GM23338 (cell line): ENCODE results near the gene RASL12. TPM values are rescaled to one million over a fixed set of nuclear protein-coding genes. Genes with fewer than 3 reads are reported as not detected.

Experiments
- ATAC-seq: fragments of 200-7000 bp; cut with Tn5 transposase; 3 replicates; pipeline ENCODE4 v1.9.1; 2020
- DNase-seq: peaks from one replicate; pipeline ENCODE4 v3.0.0-alpha.2; 2015; ENCODE audit warnings: low spot score
- H2AFZ ChIP-seq: fragments of 200-600 bp; sonication (generic); 2 replicates; pipeline ENCODE4 v1.8.0; 2016; ENCODE audit warnings: antibody characterized with exemption, mild to moderate bottlenecking, moderate library complexity
- H3F3A ChIP-seq: fragments of 200-600 bp; sonication (generic); replicated peaks from 2 replicates; pipeline ENCODE4 v1.8.0; 2017; ENCODE audit warnings: antibody characterized with exemption, mixed run types, low read depth
- H3K27ac ChIP-seq: fragments of 200-600 bp; sonication (generic); 2 replicates; pipeline ENCODE4 v1.6.1; 2016; ENCODE audit warnings: low read depth
- H3K27me3 ChIP-seq: fragments of 200-600 bp; sonication (generic); 2 replicates; pipeline ENCODE4 v1.8.0; 2016; ENCODE audit warnings: mild to moderate bottlenecking, mixed run types, moderate library complexity; ENCODE audit not compliant: insufficient read depth
- H3K36me3 ChIP-seq: fragments of 200-600 bp; sonication (generic); 2 replicates; pipeline ENCODE4 v1.8.0; 2016; ENCODE audit warnings: mild to moderate bottlenecking; ENCODE audit not compliant: insufficient read depth
- H3K4me1 ChIP-seq: fragments of 200-600 bp; sonication (generic); 2 replicates; pipeline ENCODE4 v1.8.0; 2016; ENCODE audit warnings: mild to moderate bottlenecking, moderate library complexity; ENCODE audit not compliant: insufficient read depth
- H3K4me2 ChIP-seq: fragments of 200-600 bp; sonication (generic); 2 replicates; pipeline ENCODE4 v1.7.1; 2017; ENCODE audit warnings: mixed run types
- H3K4me3 ChIP-seq: fragments of 200-600 bp; sonication (generic); 2 replicates; pipeline ENCODE4 v1.6.1; 2016; ENCODE audit warnings: mixed run types
- H3K79me2 ChIP-seq: fragments of 200-600 bp; sonication (generic); replicated peaks from 2 replicates; pipeline ENCODE4 v1.8.0; 2017; ENCODE audit warnings: mild to moderate bottlenecking; ENCODE audit not compliant: insufficient read depth
- H3K9me2 ChIP-seq: fragments of 200-600 bp; sonication (generic); 2 replicates; pipeline ENCODE4 v1.8.0; 2017; ENCODE audit not compliant: insufficient read depth
- H4K20me1 ChIP-seq: fragments of 200-600 bp; sonication (generic); replicated peaks from 2 replicates; pipeline ENCODE4 v1.8.0; 2017; ENCODE audit warnings: mild to moderate bottlenecking; ENCODE audit not compliant: insufficient read depth
- H3K27ac Mint-ChIP-seq: 2 replicates; pipeline ENCODE4 v1.8.0; 2020; ENCODE audit warnings: inconsistent platforms, mild to moderate bottlenecking, moderate library complexity, mixed read lengths
- H3K27me3 Mint-ChIP-seq: 3 replicates; pipeline ENCODE4 v1.8.0; 2022; ENCODE audit warnings: low read depth, mild to moderate bottlenecking, moderate library complexity, mixed read lengths, inconsistent platforms; ENCODE audit not compliant: insufficient read depth, poor library complexity
- H3K36me3 Mint-ChIP-seq: 3 replicates; pipeline ENCODE4 v1.8.0; 2021; ENCODE audit warnings: low read depth, mild to moderate bottlenecking, inconsistent platforms, moderate library complexity, mixed read lengths
- H3K4me1 Mint-ChIP-seq: 3 replicates; pipeline ENCODE4 v1.8.0; 2020; ENCODE audit warnings: mild to moderate bottlenecking, inconsistent platforms, mixed read lengths
- H3K4me3 Mint-ChIP-seq: 3 replicates; pipeline ENCODE4 v1.8.0; 2021; ENCODE audit warnings: moderate library complexity, mild to moderate bottlenecking, inconsistent platforms, mixed read lengths
- H3K9me3 Mint-ChIP-seq: 3 replicates; pipeline ENCODE4 v1.8.0; 2020; ENCODE audit warnings: moderate library complexity, mild to moderate bottlenecking, inconsistent platforms, mixed read lengths
- CREB1 ChIP-seq: fragments of 250-450 bp; sonication (Bioruptor Pico); IDR thresholded peaks from 2 replicates; pipeline ENCODE4 v1.5.0; 2020; ENCODE audit warnings: low read depth, mild to moderate bottlenecking, moderate library complexity
- CTCF ChIP-seq, 2 experiments: fragments of 200-600 bp in 1 of 2; sonication (generic) in 1 of 2; conservative IDR thresholded peaks; 2 replicates each; pipeline versions ENCODE4 v1.5.1 to v1.6.1; 2016 to 2017; ENCODE audit warnings: antibody characterized with exemption in 2 of 2, low read depth in 2 of 2, mild to moderate bottlenecking in 2 of 2, moderate library complexity in 1 of 2
- ETS1 ChIP-seq: IDR thresholded peaks from 2 replicates; pipeline ENCODE4 v1.6.1; 2016; ENCODE audit warnings: antibody characterized with exemption
- EZH2 ChIP-seq: fragments of 200-600 bp; sonication (generic); IDR thresholded peaks from one replicate; pipeline ENCODE4 v1.8.0; 2017; ENCODE audit warnings: antibody characterized with exemption, mild to moderate bottlenecking, low read depth; ENCODE audit not compliant: unreplicated experiment
- EZH2phosphoT487 ChIP-seq: fragments of 200-600 bp; sonication (generic); IDR thresholded peaks from one replicate; pipeline ENCODE4 v1.8.1; 2018; ENCODE audit warnings: antibody characterized with exemption; ENCODE audit not compliant: unreplicated experiment
- JUNB ChIP-seq: IDR thresholded peaks from one replicate; pipeline ENCODE4 v1.6.1; 2016; ENCODE audit warnings: antibody characterized with exemption; ENCODE audit not compliant: unreplicated experiment
- NANOG ChIP-seq: IDR thresholded peaks from 2 replicates; pipeline ENCODE4 v1.6.1; 2016; ENCODE audit warnings: antibody characterized with exemption, borderline replicate concordance
- POLR2AphosphoS5 ChIP-seq: IDR thresholded peaks from 2 replicates; pipeline ENCODE4 v1.6.1; 2016; ENCODE audit warnings: antibody characterized with exemption, low read depth
- STAT1 ChIP-seq: IDR thresholded peaks from one replicate; pipeline ENCODE4 v1.6.1; 2016; ENCODE audit warnings: antibody characterized with exemption; ENCODE audit not compliant: unreplicated experiment
- ZNF114 ChIP-seq: fragments of 250-450 bp; sonication (Bioruptor Pico); IDR thresholded peaks from 2 replicates; pipeline ENCODE4 v1.5.0; 2020; ENCODE audit warnings: mild to moderate bottlenecking, moderate library complexity
- ZNF331 ChIP-seq: fragments of 250-450 bp; sonication (Bioruptor Pico); IDR thresholded peaks from 2 replicates; pipeline ENCODE4 v1.5.0; 2020; ENCODE audit warnings: low read depth, mild to moderate bottlenecking, moderate library complexity
- polyA plus RNA-seq: library from polyadenylated mRNA; unstranded; fragments of >200 nt; fragmentation: Nextera tagmentation; extraction: Ambion mirVana; gene quantifications from 2 replicates; pipeline ENCODE4 v1.2.1, GENCODE V29; 2016
- total RNA-seq: library from RNA; depleted of rRNA; stranded (reverse); fragments of >200 nt; shearing (Covaris generic); gene quantifications from 2 replicates; pipeline ENCODE4 v1.2.3, GENCODE V29; 2014
- TF ChIP-seq, protein P1 (sequence below): fragments of 250-450 bp; sonication (Bioruptor Pico); IDR thresholded peaks from 2 replicates; pipeline ENCODE4 v1.5.0; 2020; ENCODE audit warnings: mild to moderate bottlenecking, moderate library complexity
- TF ChIP-seq, protein P2 (sequence below): IDR thresholded peaks from one replicate; pipeline ENCODE4 v1.6.1; 2018; ENCODE audit warnings: antibody characterized with exemption; ENCODE audit not compliant: unreplicated experiment

Gene RASL12
- total and polyA plus RNA-seq, 2 experiments from 2014 or later, result 4.5 to 27.7 TPM

DNA sequence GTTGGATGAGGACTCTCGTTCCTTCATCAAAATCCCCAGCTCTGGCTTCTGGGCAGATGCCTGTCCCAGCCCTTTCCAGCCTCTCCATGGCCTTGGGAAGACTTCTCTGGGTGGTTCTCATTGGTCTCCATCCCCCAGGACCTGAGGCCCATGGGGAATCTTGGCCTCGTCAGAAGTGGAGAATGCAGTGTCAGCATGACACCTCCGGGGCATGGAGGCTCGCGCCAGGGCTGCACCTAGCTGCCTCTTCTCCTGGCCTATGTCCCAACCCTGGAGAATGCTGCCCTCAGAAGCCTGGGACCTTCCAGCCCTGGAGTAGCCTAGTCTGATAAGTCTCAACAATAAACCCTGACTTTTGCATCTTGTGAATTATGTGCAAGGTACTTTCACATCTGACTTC is 11.8 kb upstream of the RASL12 start:
- H3K79me2 ChIP-seq, result no peaks in the 10 kb centered on the region
- Mint-ChIP-seq H3K9me3 (peaks cover 3% of the 10 kb centered on the region), H3K27ac (no peak overlapping the region), H3K36me3 (no peaks in the 10 kb centered on the region; the same call in 2 of the 3 replicates), H3K4me3 (no peak overlapping the region), H3K27me3 (peaks cover 20% of the 10 kb centered on the region), H3K4me1 (peaks cover 47% of the 10 kb centered on the region)
- no peak overlapping the region for H3K27ac ChIP-seq
- H2AFZ ChIP-seq, result no peak overlapping the region
- no peak overlapping the region for H3K4me2 ChIP-seq
- DNase-seq (no peak), ATAC-seq (no peak)
- H3K4me1 ChIP-seq, result peaks cover 35% of the 10 kb centered on the region
- no peak overlapping the region for H3K4me3 ChIP-seq
- no peaks in the 10 kb centered on the region for H3K9me2 ChIP-seq
- H3F3A ChIP-seq, result peaks cover 28% of the 10 kb centered on the region
- TF ChIP-seq EZH2, result no peak
- no peak for TF ChIP-seq NANOG
- TF ChIP-seq, protein P1, sequence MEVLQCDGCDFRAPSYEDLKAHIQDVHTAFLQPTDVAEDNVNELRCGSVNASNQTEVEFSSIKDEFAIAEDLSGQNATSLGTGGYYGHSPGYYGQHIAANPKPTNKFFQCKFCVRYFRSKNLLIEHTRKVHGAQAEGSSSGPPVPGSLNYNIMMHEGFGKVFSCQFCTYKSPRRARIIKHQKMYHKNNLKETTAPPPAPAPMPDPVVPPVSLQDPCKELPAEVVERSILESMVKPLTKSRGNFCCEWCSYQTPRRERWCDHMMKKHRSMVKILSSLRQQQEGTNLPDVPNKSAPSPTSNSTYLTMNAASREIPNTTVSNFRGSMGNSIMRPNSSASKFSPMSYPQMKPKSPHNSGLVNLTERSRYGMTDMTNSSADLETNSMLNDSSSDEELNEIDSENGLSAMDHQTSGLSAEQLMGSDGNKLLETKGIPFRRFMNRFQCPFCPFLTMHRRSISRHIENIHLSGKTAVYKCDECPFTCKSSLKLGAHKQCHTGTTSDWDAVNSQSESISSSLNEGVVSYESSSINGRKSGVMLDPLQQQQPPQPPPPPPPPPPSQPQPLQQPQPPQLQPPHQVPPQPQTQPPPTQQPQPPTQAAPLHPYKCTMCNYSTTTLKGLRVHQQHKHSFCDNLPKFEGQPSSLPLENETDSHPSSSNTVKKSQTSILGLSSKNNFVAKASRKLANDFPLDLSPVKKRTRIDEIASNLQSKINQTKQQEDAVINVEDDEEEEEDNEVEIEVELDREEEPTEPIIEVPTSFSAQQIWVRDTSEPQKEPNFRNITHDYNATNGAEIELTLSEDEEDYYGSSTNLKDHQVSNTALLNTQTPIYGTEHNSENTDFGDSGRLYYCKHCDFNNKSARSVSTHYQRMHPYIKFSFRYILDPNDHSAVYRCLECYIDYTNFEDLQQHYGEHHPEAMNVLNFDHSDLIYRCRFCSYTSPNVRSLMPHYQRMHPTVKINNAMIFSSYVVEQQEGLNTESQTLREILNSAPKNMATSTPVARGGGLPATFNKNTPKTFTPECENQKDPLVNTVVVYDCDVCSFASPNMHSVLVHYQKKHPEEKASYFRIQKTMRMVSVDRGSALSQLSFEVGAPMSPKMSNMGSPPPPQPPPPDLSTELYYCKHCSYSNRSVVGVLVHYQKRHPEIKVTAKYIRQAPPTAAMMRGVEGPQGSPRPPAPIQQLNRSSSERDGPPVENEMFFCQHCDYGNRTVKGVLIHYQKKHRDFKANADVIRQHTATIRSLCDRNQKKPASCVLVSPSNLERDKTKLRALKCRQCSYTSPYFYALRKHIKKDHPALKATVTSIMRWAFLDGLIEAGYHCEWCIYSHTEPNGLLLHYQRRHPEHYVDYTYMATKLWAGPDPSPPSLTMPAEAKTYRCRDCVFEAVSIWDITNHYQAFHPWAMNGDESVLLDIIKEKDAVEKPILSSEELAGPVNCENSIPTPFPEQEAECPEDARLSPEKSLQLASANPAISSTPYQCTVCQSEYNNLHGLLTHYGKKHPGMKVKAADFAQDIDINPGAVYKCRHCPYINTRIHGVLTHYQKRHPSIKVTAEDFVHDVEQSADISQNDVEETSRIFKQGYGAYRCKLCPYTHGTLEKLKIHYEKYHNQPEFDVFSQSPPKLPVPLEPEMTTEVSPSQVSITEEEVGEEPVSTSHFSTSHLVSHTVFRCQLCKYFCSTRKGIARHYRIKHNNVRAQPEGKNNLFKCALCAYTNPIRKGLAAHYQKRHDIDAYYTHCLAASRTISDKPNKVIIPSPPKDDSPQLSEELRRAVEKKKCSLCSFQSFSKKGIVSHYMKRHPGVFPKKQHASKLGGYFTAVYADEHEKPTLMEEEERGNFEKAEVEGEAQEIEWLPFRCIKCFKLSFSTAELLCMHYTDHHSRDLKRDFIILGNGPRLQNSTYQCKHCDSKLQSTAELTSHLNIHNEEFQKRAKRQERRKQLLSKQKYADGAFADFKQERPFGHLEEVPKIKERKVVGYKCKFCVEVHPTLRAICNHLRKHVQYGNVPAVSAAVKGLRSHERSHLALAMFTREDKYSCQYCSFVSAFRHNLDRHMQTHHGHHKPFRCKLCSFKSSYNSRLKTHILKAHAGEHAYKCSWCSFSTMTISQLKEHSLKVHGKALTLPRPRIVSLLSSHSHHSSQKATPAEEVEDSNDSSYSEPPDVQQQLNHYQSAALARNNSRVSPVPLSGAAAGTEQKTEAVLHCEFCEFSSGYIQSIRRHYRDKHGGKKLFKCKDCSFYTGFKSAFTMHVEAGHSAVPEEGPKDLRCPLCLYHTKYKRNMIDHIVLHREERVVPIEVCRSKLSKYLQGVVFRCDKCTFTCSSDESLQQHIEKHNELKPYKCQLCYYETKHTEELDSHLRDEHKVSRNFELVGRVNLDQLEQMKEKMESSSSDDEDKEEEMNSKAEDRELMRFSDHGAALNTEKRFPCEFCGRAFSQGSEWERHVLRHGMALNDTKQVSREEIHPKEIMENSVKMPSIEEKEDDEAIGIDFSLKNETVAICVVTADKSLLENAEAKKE (CRISPR knock-in tag), result no peak
- TF ChIP-seq CREB1 (CRISPR knock-in tag), result no peak
- TF ChIP-seq, protein P2, sequence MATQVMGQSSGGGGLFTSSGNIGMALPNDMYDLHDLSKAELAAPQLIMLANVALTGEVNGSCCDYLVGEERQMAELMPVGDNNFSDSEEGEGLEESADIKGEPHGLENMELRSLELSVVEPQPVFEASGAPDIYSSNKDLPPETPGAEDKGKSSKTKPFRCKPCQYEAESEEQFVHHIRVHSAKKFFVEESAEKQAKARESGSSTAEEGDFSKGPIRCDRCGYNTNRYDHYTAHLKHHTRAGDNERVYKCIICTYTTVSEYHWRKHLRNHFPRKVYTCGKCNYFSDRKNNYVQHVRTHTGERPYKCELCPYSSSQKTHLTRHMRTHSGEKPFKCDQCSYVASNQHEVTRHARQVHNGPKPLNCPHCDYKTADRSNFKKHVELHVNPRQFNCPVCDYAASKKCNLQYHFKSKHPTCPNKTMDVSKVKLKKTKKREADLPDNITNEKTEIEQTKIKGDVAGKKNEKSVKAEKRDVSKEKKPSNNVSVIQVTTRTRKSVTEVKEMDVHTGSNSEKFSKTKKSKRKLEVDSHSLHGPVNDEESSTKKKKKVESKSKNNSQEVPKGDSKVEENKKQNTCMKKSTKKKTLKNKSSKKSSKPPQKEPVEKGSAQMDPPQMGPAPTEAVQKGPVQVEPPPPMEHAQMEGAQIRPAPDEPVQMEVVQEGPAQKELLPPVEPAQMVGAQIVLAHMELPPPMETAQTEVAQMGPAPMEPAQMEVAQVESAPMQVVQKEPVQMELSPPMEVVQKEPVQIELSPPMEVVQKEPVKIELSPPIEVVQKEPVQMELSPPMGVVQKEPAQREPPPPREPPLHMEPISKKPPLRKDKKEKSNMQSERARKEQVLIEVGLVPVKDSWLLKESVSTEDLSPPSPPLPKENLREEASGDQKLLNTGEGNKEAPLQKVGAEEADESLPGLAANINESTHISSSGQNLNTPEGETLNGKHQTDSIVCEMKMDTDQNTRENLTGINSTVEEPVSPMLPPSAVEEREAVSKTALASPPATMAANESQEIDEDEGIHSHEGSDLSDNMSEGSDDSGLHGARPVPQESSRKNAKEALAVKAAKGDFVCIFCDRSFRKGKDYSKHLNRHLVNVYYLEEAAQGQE, result no peak
- TF ChIP-seq ZNF114 (CRISPR knock-in tag), result no peak
- no peak for TF ChIP-seq CTCF (conservative IDR thresholded peaks at IDR 0.05; ENCODE audit: low read depth in 2 of 2)
- no peak for TF ChIP-seq ZNF331 (CRISPR knock-in tag)
- TF ChIP-seq STAT1, result no peak
- no peak for TF ChIP-seq ETS1
- TF ChIP-seq POLR2AphosphoS5, result no peak
- no peak for TF ChIP-seq JUNB
- no peak for TF ChIP-seq EZH2phosphoT487
- H4K20me1 ChIP-seq, result no peaks in the 10 kb centered on the region
- 0 out of 2 replicates have a peak, but pooled peaks cover 3% of the 10 kb centered on the region for H3K27me3 ChIP-seq
- no peaks in the 10 kb centered on the region for H3K36me3 ChIP-seq
